Measurements from ENCODE around the gene WDFY2. TPM values are rescaled to one million over a fixed set of nuclear protein-coding genes. Genes with fewer than 3 reads are reported as not detected.
"Not testable (repeated sequence)": the region's sequence is repeated elsewhere in the genome, so short reads cannot be mapped to it uniquely, and the experiment has no call there.

Gene WDFY2
- total RNA-seq, 2 donors from 2014 or later: 2.7 to 3.3 TPM

GRCh38 chr13:51557875-51558612 lies 26.2 kb upstream of the WDFY2 start:
- no peaks in the 10 kb centered on the region for H3K27me3 ChIP-seq
- no peak overlapping the region for H3K4me3 ChIP-seq
- no peak overlapping the region for H3K27ac ChIP-seq
- DNase-seq: no peak
- no peak overlapping the region for H3K9ac ChIP-seq (ENCODE audit: low read depth in 2 of 2, low read length in 2 of 2)
- no peaks in the 10 kb centered on the region for H3K36me3 ChIP-seq
- intact Hi-C loops (cut with DNase I): no loop called here
- H3K9me3 ChIP-seq: no peaks in the 10 kb centered on the region
- TF ChIP-seq CTCF (IDR thresholded peaks at IDR 0.05): no peak
- no peaks in the 10 kb centered on the region for H3K4me1 ChIP-seq

GRCh38 chr13:51559946-51560735 lies 24.1 kb upstream of the WDFY2 start:
- no peaks in the 10 kb centered on the region for H3K9me3 ChIP-seq
- DNase-seq: no peak
- no peak overlapping the region for H3K9ac ChIP-seq (ENCODE audit: low read depth in 2 of 2, low read length in 2 of 2)
- H3K4me3 ChIP-seq: no peak overlapping the region
- H3K27me3 ChIP-seq: no peaks in the 10 kb centered on the region
- intact Hi-C loops (cut with DNase I): no loop called here
- no peak overlapping the region for H3K27ac ChIP-seq
- no peak for TF ChIP-seq CTCF (IDR thresholded peaks at IDR 0.05)
- H3K36me3 ChIP-seq: no peaks in the 10 kb centered on the region
- H3K4me1 ChIP-seq: no peaks in the 10 kb centered on the region

- no peak for TF ChIP-seq CTCF (IDR thresholded peaks at IDR 0.05)
These were observed 22.1 kb upstream of the WDFY2 start for GRCh38 chr13:51562011-51562671.

GRCh38 chr13:51564252-51564651 lies 20.0 kb upstream of the WDFY2 start:
- Histone ChIP-seq H3K4me1 (no peaks in the 10 kb centered on the region), H3K27ac (no peak overlapping the region), H3K27me3 (no peaks in the 10 kb centered on the region), H3K36me3 (no peaks in the 10 kb centered on the region), H3K9me3 (no peaks in the 10 kb centered on the region), H3K4me3 (no peak overlapping the region), H3K9ac (ENCODE audit: low read depth in 2 of 2, low read length in 2 of 2) (no peak overlapping the region)
- intact Hi-C loops (cut with DNase I): no loop called here
- no peak for DNase-seq
- no peak for TF ChIP-seq CTCF (IDR thresholded peaks at IDR 0.05)

More at GRCh38 chr13:51562011-51562671, 22.1 kb upstream of the WDFY2 start:
- Histone ChIP-seq H3K27ac (no peak overlapping the region), H3K9me3 (no peaks in the 10 kb centered on the region), H3K4me1 (no peaks in the 10 kb centered on the region), H3K4me3 (no peak overlapping the region), H3K9ac (ENCODE audit: low read depth in 2 of 2, low read length in 2 of 2) (no peak overlapping the region), H3K27me3 (no peaks in the 10 kb centered on the region), H3K36me3 (no peaks in the 10 kb centered on the region)
- no peak for DNase-seq
- intact Hi-C loops (cut with DNase I): no loop called here

GRCh38 chr13:51564671-51565070 lies 19.6 kb upstream of the WDFY2 start:
- no peak for DNase-seq
- no peaks in the 10 kb centered on the region for H3K9me3 ChIP-seq
- no peaks in the 10 kb centered on the region for H3K4me1 ChIP-seq
- intact Hi-C loops (cut with DNase I): no loop called here
- no peaks in the 10 kb centered on the region for H3K36me3 ChIP-seq
- no peak for TF ChIP-seq CTCF (IDR thresholded peaks at IDR 0.05)
- H3K9ac ChIP-seq (ENCODE audit: low read depth in 2 of 2, low read length in 2 of 2): no peak overlapping the region
- no peaks in the 10 kb centered on the region for H3K27me3 ChIP-seq
- no peak overlapping the region for H3K4me3 ChIP-seq
- H3K27ac ChIP-seq: no peak overlapping the region

GRCh38 chr13:51569001-51569400 lies 15.3 kb upstream of the WDFY2 start:
- H3K36me3 ChIP-seq; H3K27ac ChIP-seq; intact Hi-C loops (cut with DNase I); H3K27me3 ChIP-seq; H3K4me3 ChIP-seq; H3K4me1 ChIP-seq; H3K9me3 ChIP-seq; DNase-seq; H3K9ac ChIP-seq (ENCODE audit: low read depth in 2 of 2, low read length in 2 of 2): not testable (repeated sequence)
